HCEC 1CT (cell line): ENCODE data around the gene PDCD4.
A peak's percentile ranks its signal among the peaks of the same experiment; 100 is the strongest.

Experiments used
- DNase-seq: peaks from one replicate; pipeline ENCODE4 v3.0.0-alpha.2; 2017

Gene PDCD4

DNA sequence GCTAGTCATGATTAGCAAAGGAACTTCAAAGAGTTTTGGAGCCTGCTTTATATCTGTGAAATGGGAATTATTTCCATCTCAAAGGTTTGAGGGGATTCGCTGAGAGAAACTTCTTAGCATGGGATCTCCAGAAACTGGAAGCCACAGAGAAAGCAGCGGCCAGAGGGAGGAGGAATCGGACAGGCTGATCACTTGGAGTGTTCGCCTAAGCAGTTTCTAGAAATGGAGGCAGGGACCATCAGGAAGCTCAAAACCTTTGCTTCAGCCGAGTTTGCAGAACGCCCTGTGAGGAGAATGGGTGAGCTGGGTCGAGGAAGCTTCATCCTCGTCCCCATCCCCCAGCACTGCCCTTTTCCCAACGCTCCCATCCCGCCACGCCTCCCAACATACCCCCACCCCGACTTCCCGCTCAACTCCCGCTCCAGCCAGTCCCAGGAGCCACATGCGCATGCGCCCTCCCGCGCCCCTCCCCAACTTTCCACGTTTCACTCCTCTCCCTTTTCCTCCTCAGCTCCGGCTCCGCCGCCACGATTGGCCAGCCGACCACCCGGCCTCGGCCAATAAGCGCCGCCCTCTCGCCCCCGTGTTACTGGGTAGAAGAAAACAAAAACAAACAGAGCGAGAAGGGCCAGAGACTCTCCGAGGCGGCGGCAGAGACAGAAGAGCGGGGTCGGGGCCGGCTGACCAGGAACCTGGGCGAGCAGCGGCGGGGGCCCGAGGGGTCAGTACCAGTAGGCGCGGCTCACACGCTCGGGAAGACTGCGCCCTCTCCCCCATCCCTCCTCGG, at the start of gene PDCD4:
Gene PDCD4, plus strand, starts transcription at position 631 of the 787 bp plus-strand sequence. CDS start 4,100 bp downstream, outside the sequence.
- DNase-seq, result peak; percentile 96

DNA sequence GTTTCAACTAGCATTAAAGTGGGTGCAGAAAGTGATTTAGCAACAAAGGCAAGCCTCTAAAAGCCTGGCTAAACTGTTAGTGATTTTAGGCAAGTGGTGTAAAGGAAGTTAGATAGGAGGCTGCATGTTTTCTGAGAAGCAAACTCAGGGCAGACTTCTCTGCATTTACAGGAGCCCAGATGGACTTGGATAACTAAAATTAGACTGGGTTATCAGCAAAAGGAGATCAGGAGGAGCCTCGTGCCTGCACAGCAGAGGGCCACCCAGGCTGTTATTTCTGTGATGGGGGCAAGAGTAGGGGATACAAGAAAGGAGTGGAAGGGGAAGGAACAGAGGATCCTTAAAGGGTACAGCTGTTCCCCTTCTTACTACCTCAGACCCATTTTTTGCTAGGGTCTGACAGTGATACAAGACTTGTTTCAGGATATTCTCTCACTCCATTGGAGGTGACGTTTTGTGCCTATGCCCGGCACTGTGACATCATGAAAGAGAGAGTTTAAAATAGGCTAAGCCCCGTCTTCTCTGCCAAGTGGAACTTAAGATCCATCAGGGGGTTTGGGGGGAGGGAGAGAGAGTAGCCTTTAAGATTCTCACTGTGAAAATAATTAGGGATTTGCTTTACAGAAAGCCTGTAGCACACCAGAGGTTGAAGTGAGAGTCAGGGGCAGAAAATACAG, 49.6 kb upstream of the PDCD4 start:
- DNase-seq, result no peak

DNA sequence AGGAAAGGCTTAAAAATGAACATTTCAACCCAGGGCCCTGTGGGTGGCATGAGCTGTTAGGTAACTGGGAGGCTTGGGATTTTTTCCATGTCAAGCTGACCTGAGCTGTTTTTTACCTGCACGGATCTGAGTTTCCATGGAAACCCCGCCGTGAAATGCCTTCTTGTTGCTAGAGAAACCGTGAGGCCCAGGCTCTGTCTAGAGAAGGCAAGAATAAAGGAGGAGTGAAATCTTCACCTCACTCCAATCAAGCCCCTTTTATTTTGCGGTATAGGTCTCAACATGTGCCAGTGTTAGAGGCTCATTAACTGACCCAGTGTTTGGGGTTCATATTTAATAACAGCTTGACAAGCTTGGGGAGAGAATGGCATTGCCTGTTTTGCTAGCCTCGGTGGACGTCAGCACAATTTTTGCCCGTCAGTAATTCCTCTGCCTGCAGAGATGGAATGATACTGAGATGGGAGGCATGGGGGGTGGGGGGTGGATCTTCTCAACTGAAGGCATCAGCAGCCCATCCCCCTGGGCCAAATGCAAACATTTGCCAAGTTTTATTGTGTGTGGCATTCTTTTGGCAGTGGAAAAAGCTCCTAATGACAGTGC, 48.9 kb upstream of the PDCD4 start:
- DNase-seq, result no peak

DNA sequence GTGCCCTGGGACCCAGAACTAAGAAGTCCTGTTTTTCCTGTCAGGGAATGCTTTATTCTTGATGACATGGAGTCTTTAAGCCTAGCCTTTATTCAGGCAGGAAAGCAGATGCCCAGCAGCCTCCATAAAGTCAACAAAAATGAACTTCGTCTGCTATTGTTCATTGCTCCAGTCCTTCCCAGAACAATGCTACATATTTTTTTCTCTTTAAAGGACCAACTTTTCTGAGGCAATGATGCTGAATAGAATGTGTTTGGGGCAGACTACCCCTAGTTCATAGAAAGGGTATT, 47.6 kb upstream of the PDCD4 start:
- DNase-seq, result no peak

DNA sequence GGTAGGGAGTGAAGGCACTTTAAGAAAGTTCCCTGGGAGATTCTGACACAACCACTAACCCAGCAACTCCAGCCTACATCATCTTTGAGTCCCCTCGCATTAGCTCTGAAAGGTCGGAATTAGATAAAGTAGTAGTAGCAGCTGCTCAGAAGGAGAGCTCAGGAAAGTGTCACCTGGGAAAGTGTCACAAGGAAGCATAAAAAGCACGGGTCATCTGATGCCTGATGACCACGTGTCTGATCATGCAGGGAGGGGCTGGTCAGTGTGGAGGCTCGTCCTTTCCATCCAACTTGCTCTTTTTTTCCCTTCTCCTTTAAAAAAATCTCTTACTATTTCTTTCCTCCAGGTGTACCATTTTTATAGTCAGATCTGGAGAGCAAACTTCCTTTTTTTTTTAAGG, 47.1 kb upstream of the PDCD4 start:
- DNase-seq, result no peak

DNA sequence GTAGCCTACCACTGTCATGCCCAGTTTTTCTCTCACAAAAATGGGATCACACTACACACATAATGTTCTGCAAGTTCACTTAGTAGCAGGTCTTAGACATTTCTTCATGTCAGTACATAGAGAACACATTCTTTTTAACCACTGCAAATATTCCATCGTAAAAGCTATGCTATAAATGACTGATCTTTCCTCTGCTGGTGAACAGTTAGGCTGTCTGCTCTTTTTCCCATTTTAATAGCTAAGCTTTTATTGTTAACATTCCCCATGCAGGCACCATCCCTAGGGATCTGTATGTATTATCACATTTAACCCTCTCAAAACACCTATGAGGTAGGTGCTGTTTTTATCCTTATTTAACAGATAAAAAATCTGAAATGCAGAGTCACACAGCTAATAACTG, 46.2 kb upstream of the PDCD4 start:
- no peak for DNase-seq

DNA sequence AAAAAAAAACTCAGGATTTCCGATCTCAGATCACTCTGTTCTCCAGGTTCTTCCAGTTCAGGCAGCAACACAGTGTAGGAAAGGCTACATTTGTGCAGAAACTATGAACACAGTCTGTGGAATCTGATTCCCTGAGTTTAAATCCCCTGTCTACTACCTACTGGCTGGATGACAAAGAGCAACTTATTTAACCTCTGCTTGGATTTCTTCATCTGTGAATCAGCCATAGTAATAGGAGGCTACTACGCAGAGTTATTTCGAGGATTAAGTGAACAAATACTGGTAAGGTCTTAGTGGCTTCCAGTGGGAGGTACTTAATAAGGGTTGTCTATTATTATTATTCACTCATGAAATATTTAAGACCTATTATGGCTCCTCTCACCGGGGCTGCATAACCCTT, 44.3 kb upstream of the PDCD4 start:
- DNase-seq, result peak; percentile 72

DNA sequence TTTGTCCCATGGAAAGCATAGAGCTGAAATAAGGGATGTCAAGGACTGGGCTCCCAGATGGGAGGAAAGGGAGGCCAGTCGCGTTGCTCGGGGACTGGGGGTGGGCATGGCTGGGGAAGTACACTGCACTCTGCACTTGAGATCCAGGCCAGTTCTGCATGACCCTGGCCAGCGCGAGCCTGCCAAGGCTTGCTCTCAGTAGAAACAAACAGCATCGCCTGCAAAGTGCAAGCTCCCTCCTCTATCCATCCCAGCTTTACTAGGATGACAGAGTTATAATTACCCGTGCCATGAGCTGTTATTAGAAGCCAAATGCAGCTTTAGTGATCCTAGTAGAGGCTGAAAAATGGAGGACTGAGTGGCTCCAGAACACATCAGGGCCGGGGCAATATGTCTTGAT, 43.9 kb upstream of the PDCD4 start:
- DNase-seq, result no peak

DNA sequence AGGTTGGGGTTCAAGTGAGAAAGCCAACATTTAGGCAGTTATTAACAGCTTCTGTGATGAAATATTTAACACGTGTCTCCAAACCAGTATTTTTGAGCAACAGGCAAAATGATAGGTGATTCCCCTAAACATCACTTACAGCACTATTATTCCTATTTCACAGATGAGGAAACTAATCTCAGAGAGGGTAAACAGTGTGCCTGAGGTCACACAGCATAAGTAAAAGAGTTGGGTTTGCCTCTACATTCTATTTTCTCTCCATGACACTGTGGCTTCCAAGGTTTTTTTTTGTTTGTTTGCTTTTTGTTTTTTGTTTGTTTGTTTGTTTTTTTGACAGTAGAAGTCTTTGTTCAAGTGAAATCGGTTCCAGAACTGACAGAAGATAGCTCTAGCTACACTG, 43.2 kb upstream of the PDCD4 start:
- no peak for DNase-seq

DNA sequence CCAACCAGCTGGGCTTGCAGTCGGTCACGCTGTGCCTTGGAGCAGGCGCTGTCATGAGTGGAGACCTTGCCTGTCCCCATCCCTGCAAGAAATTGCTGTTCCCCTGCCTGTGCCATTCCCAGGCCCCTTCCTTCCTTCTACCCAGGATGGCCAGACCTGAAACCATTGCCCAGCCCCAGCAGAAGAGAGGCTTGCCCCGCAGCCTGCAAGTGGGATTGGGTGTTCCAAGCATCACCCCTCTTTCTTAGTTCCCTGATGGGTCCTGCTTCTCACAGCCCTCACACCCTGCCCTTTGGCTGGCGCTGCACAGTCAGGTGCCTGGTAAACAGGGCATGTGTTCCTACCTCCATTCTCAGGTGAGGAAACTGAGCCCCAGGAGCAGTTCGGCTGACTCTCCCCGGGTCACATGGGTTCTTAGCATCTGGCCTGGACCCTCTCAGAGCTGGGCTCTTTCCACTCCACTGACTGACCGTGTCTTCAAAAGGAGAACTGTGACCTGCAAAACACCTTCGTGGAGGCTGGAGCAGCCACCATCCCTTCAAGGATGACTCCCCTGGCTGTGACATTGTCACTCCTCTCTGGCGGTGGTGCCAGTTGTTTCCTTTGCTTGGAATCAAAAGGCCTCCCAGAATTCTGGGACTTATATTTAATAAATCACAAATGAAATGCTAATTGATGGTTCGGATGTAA, 41.9 kb upstream of the PDCD4 start:
- no peak for DNase-seq

DNA sequence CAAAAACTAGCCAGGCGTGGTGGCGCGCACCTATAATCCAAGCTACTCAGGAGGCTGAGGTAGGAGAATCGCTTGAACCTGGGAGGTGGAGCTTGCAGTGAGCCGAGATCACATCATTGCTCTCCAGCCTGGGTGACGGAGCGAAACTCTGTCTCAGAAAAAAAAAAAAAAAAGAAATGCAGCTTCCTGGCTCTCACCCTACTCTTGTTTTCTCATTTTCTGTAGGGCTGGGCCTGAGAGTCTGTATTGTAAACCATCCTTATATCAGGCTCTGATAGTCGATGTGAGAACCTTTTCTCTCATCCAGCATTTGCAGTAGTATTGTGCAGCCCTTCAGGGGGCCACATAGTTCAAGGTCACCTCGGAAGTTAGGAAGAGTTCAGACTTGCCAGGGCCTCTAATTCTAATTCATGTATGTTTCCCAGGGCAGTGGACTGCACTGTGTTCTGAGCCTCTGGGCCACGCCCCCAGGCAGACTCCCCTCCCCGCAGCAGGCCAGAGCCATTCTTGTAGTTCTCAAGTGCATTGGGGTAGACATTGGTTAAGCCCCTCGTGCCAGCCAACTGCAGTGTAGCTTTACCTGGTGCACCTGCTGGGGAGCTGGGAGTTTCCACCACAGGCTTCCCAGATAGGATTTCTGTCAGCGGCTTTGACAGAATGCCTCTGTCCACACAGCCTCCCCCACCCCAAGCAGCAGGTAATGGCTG, 38.3 kb upstream of the PDCD4 start:
- DNase-seq, result no peak

DNA sequence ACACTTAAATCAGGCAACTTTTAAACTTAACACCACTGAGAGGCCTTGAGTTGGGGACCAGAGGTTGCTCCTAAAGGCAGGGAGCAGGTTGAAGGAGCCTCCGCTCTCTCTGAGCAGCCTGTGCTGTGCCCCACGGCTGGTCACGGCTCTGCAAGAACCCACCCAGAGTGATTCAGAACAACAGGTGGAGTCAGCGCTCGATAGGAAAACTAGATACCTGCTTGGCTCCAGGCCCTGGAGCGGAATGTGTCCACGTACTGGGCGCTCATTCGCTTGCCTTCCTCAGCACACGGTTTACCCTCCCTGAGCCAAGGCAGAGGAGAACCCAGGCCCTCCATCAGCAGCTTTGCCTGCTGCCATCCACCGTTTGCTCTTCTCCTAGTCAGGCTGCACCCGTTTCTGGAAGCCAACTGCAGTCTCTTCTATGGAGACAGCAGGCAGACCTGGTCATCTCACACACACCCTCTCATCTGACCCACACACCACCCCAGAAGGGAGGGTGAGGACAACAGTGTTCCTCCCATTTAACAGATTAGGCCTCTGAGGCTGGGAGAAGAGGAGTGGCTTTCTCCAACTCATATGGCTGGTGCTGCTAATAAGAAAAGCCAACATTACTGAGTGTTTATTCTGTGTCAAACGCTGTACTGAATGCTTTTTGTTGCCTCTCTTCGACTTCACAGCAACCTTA, 37.6 kb upstream of the PDCD4 start:
- DNase-seq, result no peak

DNA sequence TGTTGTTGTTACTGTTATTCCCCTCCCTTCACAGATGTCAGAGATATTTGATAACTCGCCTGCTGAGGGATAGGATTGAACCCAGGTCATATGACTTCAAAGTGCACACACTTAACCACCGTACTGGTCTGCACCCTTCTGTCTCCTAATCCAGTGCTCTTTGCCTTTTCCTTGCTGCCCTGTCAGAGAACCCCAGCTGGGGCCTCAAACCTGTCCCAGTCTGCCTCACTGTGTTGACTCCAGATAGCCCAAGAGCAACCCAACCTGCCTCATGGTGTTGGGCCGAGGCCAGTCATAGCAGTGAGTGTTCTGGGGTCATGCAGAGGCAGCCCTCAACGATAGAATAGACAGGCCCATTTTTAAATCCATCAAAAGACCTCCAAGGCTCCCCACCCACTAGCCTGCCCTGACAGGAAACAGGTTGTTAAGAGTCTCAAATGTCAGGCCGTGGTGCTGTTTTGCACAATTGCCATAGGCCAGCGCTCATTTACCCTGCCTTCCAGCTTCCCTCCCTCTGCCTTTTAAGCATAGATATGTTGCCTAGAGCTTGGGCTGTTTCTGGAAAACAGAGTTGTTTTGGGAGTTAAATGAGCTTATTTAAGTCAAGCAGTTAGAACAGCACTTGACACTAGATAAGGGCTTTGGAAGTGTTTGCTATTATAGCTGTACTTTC, 37.0 kb upstream of the PDCD4 start:
- no peak for DNase-seq

DNA sequence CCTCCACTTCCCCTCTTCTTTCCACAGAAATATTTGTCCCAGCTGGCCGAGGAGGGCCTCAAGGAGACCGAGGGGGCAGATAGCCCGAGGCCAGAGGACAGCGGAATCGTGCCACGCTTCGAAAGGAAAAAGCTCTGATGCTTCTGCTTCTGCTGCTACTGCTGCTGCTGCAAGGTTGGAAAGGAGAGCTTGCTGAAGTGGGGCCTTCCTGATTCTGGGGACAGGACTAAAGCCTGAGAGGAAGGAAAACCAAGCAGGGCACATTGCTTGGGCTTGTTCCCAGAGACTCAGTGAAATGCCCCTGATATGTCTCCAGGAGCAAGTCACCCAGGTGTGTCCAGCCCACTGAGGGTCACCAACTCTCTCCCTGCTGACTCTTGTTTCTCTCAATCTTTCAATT, 35.9 kb upstream of the PDCD4 start:
- no peak for DNase-seq

DNA sequence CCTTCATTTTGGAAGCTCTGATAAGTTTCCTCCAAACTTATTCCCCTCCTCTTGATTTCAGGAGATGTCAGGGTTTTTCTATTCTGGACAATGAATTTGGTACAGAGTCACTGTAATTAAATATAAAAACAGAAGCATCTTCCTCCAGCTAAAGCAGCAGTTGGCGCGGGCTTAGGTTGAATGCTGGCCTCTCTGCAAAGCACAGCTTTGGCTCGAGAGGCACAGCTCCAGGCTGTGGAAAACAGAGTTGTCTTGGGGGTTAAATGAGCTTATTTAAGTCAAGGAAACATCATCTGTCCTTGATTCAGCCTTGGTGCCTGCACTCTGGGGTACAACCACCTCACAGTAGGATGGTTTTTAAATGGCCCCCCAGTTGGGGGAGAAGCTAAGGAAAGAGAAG, 35.0 kb upstream of the PDCD4 start:
- no peak for DNase-seq

DNA sequence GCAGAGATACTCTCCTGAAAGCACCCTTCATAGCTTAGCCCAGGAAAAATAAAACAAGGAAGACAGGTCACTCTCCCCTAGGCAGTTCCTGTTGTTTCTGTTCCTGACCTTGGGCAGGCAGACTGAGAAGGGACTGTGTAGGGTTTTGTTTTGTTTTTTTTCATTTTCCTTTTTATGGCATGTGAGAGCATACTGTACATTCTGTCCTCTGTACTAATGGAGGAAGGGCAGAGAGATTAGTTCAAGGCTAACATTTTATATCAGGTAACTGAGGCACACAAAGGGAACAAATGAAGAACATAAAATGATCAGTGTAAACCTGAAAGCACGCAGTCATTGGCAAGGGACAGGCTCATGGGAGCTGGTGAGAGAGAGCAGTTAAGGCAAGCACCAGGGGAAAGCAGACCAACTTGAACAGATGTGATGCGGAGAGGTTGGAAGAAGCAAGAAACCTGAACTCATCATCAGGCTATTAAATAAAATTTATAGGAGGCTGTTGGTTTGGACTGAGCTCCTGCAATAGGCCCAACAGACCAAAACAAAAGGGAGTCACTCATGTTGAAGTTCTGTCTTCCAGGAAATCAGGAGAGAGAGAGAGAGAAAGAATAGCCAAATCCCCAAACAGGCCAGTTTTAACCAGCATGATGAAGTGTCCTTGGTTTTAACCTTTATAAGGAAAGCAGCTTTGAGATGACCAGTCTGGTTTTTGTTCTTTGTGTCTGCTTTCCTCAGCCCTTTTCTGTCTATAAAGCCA, 34.1 kb upstream of the PDCD4 start:
- no peak for DNase-seq

DNA sequence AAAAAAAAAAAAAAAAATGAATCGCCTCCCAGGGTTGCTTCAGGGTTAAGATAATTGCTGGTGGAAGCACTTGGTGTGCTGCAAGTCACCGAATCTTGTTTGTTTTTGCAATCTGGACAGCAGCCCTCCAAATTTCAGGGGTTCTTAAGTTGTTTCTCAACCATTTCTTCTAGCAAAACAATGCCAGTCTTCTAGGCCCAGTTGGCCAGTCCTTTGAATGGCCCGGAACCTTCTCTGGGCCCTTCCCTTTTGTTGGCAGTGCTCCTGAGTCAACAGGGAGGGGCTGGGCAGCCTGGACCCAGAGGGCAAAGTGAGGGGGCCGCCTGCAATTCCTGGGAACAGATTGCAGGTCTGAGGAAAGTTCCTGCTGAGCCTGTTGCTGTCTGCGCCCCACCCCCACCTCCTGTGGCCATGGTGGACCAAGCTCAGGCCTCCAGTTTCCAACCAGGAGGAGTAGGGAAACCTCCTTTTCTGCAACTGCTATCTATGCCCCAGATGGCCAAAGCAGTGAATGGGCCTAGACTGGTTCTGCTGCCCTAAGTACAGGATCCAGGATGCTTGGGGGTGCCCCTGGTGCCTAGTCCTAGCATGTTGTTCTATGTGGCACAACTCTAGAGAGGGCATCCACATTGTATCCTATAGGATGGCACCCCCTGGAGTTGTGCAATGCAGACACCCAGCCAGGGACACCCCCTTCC, 31.4 kb upstream of the PDCD4 start:
- no peak for DNase-seq

DNA sequence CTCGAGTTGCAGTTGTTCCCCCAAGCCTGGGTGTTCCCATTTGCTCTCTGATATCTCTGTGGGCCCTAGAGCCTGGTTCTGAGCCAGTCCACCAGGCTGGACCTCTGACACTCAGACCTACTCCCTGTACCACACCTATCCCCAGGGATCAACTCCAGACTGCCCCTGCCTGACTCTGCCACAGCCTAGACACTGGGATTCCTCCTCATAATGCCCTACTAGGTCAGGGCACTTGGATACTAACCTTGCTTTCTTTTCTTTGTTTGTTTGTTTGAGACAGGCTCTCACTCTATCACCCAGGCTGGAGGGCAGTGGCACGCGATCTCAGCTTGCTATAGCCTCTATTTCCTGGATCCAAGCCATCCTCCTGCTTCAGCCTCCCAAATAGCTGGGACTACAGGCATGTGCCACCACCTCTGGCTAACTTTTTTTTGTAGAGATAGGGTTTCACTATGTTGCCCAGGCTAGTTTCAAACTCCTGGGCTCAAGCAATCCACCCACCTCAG, 30.8 kb upstream of the PDCD4 start:
- DNase-seq, result no peak

DNA sequence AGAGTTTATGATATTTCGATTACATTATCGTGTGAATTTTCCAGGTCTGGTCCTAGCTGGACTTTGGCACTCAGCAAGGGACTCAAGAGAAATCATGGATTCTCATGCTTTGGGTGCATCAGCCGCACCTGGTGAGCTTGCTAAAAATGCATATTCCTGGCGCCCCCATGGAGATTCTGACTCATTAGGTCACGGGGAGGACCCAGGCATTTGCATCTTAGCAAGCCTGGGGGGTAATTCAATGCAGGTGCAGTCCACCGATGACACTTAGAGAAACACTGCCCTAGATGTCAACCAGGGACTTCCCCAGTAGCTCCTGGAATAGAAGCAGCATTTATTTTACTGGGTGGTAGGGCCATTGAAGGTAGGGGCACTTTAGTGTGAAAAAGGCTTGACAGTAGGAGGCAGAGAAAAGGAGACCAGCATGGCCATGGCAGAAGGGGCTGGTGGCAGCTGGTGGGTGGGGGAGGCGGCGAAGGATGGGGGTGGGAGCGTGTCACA, 29.9 kb upstream of the PDCD4 start:
- no peak for DNase-seq

DNA sequence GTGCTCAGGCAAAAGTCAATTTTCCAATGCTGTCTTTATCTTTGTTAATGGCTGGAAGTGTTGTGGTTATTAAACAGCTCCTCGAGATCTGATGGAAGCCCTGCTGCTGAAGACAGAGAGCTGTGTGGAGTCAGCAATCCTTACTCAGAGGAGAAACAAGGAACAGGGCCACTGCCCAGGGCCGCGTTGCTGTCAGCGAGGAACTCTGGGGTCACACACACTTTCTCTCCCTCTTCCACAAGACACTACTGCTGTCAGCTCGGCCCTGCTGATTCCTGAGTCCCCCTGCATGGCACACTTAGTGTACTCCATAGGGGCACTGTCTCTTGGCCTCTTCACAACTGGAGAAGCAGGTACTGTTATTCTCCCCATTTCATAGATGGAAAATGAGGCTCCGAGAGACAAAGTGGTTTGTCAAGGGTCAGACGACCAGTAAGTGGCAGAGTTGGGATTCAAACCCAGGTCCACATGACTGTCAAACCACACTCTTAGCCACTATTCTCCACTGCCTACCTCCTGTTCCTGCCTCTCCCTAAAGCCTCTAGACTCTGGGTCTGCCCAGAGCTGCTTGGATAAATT, 29.3 kb upstream of the PDCD4 start:
- no peak for DNase-seq
